ENCODE results near the gene DCC. TPM values are rescaled to one million over a fixed set of nuclear protein-coding genes. Genes with fewer than 3 reads are reported as not detected.

Gene DCC
- total RNA-seq, 4 donors from 2014 or later: 0.13 TPM; not detected in 3

GRCh38 chr18:52486052-52486451 lies 146.1 kb downstream of the DCC start:
- intact Hi-C loops (cut with DNase I; ENCODE audit: low total_unique reads): no loop called here
- WGBS, 2 donors: 90 to 92% methylated on average over 6 of the region's 6 CpGs
- TF ChIP-seq POLR2A (IDR thresholded peaks at IDR 0.05) (no peak), CTCF (IDR thresholded peaks at IDR 0.05) (no peak)

GRCh38 chr18:52489396-52490306 lies 149.7 kb downstream of the DCC start:
- no peak overlapping the region for H3K4me3 ChIP-seq (ENCODE audit: low read depth, poor library complexity, severe bottlenecking)
- intact Hi-C loops (cut with DNase I; ENCODE audit: low total_unique reads): loop anchor here (5.0 kb wide), 1 partner anchor 1128 kb away; no protein-coding TSS in a partner anchor
- WGBS, 2 donors: 46 to 54% methylated on average over 4 of the region's 4 CpGs
- no peak for DNase-seq (ENCODE audit: low spot score in 2 of 2)
- TF ChIP-seq CTCF (IDR thresholded peaks at IDR 0.05) (no peak), POLR2A (IDR thresholded peaks at IDR 0.05) (no peak)

More at GRCh38 chr18:52486052-52486451, 146.1 kb downstream of the DCC start:
- H3K4me3 ChIP-seq (ENCODE audit: low read depth, poor library complexity, severe bottlenecking): no peak overlapping the region
- no peak for DNase-seq (ENCODE audit: low spot score in 2 of 2)

GRCh38 chr18:52496426-52496825 lies 156.4 kb downstream of the DCC start:
- no peak for TF ChIP-seq CTCF (IDR thresholded peaks at IDR 0.05)
- TF ChIP-seq POLR2A (IDR thresholded peaks at IDR 0.05): no peak

GRCh38 chr18:52499016-52499415 lies 159.0 kb downstream of the DCC start:
- 70 to 76% methylated on average over 6 of the region's 6 CpGs for WGBS, 2 donors
- DNase-seq (ENCODE audit: low spot score in 2 of 2): no peak
- H3K4me3 ChIP-seq (ENCODE audit: low read depth, poor library complexity, severe bottlenecking): no peak overlapping the region
- intact Hi-C loops (cut with DNase I; ENCODE audit: low total_unique reads): no loop called here
- TF ChIP-seq CTCF (IDR thresholded peaks at IDR 0.05) (no peak), POLR2A (IDR thresholded peaks at IDR 0.05) (no peak)

More at GRCh38 chr18:52496426-52496825, 156.4 kb downstream of the DCC start:
- no peak for DNase-seq (ENCODE audit: low spot score in 2 of 2)
- intact Hi-C loops (cut with DNase I; ENCODE audit: low total_unique reads): no loop called here
- no peak overlapping the region for H3K4me3 ChIP-seq (ENCODE audit: low read depth, poor library complexity, severe bottlenecking)

- 28 to 49% methylated on average over 3 of the region's 3 CpGs for WGBS, 2 donors
- no peak overlapping the region for H3K4me3 ChIP-seq (ENCODE audit: low read depth, poor library complexity, severe bottlenecking)
- TF ChIP-seq POLR2A (IDR thresholded peaks at IDR 0.05) (no peak), CTCF (IDR thresholded peaks at IDR 0.05) (no peak)
- DNase-seq (ENCODE audit: low spot score in 2 of 2): no peak
- intact Hi-C loops (cut with DNase I; ENCODE audit: low total_unique reads): no loop called here
Observed at GRCh38 chr18:52499644-52500043, 159.6 kb downstream of the DCC start.
